ENCODE measurements around the gene NAMPT. TPM values are rescaled to one million over a fixed set of nuclear protein-coding genes. Genes with fewer than 3 reads are reported as not detected.

The NAMPT gene
- polyA plus RNA-seq, 2 of the 4 experiments (the other 2 are of a cell fraction), result 213 to 274 TPM

DNA sequence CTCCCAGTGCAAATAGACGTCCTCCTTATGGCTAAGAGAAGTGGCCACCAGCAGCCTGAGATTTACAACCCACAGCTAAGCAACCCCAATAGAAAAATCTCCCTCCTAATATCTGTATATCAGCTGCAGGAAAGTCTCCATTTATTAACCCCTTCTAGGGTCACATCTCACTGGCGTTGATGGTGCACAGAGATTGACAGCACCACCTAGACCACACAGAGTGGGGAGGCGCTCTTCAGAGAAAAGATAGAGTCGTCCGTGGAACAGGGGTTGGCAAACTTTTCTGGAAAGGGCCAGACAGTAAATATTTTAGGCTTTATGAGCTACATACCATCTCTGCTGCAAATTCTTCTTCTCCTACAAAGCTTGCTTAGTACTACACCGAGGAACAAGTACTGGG is 60.0 kb downstream of the NAMPT start:
- ATAC-seq (no peak), DNase-seq (ENCODE audit: low read depth in 1 of 2, low spot score in 1 of 2) (no peak), FAIRE-seq (no peak)
- WGBS (ENCODE audit: missing lambda C conversion rate), result 69% methylated on average over 6 of the region's 6 CpGs
- no peak overlapping the region for H3K27ac ChIP-seq
- H3K9me3 ChIP-seq, result no peaks in the 10 kb centered on the region
- no peak overlapping the region for H3K4me3 ChIP-seq
- ChIA-PET CTCF (interaction anchor here (1.2 to 1.8 kb wide), 2 partner anchors 8 to 48 kb away, joined by 4 to 6 read pairs; no protein-coding TSS in a partner anchor), POLR2A (no interaction called here)
- no peaks in the 10 kb centered on the region for H3K4me1 ChIP-seq
- TF ChIP-seq, protein P1, sequence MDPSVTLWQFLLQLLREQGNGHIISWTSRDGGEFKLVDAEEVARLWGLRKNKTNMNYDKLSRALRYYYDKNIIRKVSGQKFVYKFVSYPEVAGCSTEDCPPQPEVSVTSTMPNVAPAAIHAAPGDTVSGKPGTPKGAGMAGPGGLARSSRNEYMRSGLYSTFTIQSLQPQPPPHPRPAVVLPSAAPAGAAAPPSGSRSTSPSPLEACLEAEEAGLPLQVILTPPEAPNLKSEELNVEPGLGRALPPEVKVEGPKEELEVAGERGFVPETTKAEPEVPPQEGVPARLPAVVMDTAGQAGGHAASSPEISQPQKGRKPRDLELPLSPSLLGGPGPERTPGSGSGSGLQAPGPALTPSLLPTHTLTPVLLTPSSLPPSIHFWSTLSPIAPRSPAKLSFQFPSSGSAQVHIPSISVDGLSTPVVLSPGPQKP (IDR thresholded peaks at IDR 0.05; ENCODE audit: low read depth, low read length), result no peak
- TF ChIP-seq ZNF302 (CRISPR knock-in tag; IDR thresholded peaks at IDR 0.05), result no peak
- no peak for TF ChIP-seq ZFP36 (IDR thresholded peaks at IDR 0.05; ENCODE audit: borderline replicate concordance, partially characterized antibody)
- H3K4me2 ChIP-seq, result no peak overlapping the region

DNA sequence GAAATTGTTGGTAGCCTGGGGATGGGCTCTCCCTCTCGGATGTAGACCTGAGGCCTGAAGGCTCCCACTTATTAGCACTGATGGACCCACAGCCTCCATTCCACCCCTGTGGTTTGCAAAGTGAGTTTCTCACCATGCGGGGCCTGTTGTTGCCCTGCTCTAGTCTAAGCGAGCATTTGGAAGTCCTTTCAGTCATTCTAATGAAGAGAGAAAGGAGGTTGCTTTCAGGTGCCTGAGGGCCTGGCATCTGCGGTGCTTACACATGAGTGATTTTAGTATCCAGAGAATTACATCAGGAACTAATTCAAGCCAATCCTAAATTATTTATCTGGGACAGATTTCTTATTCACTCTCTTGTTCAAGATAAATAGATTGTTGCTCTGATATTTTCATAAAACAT is 61.6 kb downstream of the NAMPT start:
- no peak overlapping the region for H3K4me3 ChIP-seq
- H3K4me1 ChIP-seq, result no peaks in the 10 kb centered on the region
- TF ChIP-seq SMC3 (IDR thresholded peaks at IDR 0.05) (no peak), HOXB13 (CRISPR knock-in tag; IDR thresholded peaks at IDR 0.05; ENCODE audit: low read depth) (no peak)
- POLR2A ChIA-PET, result no interaction called here
- H3K27ac ChIP-seq, result no peak overlapping the region; a peak in 1 of 6 replicates
- FAIRE-seq (no peak), ATAC-seq (no peak), DNase-seq (ENCODE audit: low read depth in 1 of 2, low spot score in 1 of 2) (no peak)
- CTCF ChIA-PET, result interaction anchor here (1.6 kb wide), 1 partner anchor 14 kb away, joined by 3 read pairs; no protein-coding TSS in a partner anchor
- 90% methylated on average over 4 of the region's 4 CpGs for WGBS (ENCODE audit: missing lambda C conversion rate)
- no peaks in the 10 kb centered on the region for H3K9me3 ChIP-seq
- H3K4me2 ChIP-seq, result no peak overlapping the region

DNA sequence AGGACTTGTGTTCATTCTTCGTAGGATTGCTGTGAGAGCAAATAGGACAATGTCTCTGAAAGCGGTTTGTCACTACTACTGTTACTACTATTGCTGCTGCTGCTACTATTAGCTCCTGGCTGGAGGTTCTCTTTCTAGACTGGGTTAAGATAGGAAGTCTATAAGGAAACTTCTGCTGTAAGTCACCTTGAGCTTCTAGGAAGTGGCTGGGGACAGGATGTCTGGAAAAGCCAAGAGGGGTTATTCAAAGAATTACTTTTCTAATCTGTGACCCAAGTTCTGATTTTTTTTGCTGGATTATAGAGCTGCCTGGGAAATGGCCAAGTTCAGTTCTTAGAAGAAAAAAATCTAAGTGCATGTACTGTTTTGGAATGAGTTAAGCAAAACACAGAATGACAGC is 62.2 kb downstream of the NAMPT start:
- FAIRE-seq, result no peak

More for the DNA sequence above, 62.2 kb downstream of the NAMPT start:
- H3K4me2 ChIP-seq, result no peak overlapping the region
- TF ChIP-seq HEYL (CRISPR knock-in tag; IDR thresholded peaks at IDR 0.05), result no peak
- TF ChIP-seq, protein P2, sequence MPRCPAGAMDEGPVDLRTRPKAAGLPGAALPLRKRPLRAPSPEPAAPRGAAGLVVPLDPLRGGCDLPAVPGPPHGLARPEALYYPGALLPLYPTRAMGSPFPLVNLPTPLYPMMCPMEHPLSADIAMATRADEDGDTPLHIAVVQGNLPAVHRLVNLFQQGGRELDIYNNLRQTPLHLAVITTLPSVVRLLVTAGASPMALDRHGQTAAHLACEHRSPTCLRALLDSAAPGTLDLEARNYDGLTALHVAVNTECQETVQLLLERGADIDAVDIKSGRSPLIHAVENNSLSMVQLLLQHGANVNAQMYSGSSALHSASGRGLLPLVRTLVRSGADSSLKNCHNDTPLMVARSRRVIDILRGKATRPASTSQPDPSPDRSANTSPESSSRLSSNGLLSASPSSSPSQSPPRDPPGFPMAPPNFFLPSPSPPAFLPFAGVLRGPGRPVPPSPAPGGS (IDR thresholded peaks at IDR 0.05), result no peak
- no peak for TF ChIP-seq TP53 (CRISPR knock-in tag; IDR thresholded peaks at IDR 0.05)
- TF ChIP-seq SREBF2 (IDR thresholded peaks at IDR 0.05), result no peak
- no peak for TF ChIP-seq HDAC2 (IDR thresholded peaks at IDR 0.05)
- no peak for TF ChIP-seq MYC (IDR thresholded peaks at IDR 0.05; ENCODE audit: borderline replicate concordance, low read length)
- TF ChIP-seq, protein P3, sequence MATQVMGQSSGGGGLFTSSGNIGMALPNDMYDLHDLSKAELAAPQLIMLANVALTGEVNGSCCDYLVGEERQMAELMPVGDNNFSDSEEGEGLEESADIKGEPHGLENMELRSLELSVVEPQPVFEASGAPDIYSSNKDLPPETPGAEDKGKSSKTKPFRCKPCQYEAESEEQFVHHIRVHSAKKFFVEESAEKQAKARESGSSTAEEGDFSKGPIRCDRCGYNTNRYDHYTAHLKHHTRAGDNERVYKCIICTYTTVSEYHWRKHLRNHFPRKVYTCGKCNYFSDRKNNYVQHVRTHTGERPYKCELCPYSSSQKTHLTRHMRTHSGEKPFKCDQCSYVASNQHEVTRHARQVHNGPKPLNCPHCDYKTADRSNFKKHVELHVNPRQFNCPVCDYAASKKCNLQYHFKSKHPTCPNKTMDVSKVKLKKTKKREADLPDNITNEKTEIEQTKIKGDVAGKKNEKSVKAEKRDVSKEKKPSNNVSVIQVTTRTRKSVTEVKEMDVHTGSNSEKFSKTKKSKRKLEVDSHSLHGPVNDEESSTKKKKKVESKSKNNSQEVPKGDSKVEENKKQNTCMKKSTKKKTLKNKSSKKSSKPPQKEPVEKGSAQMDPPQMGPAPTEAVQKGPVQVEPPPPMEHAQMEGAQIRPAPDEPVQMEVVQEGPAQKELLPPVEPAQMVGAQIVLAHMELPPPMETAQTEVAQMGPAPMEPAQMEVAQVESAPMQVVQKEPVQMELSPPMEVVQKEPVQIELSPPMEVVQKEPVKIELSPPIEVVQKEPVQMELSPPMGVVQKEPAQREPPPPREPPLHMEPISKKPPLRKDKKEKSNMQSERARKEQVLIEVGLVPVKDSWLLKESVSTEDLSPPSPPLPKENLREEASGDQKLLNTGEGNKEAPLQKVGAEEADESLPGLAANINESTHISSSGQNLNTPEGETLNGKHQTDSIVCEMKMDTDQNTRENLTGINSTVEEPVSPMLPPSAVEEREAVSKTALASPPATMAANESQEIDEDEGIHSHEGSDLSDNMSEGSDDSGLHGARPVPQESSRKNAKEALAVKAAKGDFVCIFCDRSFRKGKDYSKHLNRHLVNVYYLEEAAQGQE (IDR thresholded peaks at IDR 0.05), result no peak
- TF ChIP-seq, protein P1 (IDR thresholded peaks at IDR 0.05; ENCODE audit: low read depth, low read length), result no peak
- TF ChIP-seq, protein P4, sequence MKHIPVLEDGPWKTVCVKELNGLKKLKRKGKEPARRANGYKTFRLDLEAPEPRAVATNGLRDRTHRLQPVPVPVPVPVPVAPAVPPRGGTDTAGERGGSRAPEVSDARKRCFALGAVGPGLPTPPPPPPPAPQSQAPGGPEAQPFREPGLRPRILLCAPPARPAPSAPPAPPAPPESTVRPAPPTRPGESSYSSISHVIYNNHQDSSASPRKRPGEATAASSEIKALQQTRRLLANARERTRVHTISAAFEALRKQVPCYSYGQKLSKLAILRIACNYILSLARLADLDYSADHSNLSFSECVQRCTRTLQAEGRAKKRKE (CRISPR knock-in tag; IDR thresholded peaks at IDR 0.05; ENCODE audit: low read depth), result no peak
- TF ChIP-seq, protein P5, sequence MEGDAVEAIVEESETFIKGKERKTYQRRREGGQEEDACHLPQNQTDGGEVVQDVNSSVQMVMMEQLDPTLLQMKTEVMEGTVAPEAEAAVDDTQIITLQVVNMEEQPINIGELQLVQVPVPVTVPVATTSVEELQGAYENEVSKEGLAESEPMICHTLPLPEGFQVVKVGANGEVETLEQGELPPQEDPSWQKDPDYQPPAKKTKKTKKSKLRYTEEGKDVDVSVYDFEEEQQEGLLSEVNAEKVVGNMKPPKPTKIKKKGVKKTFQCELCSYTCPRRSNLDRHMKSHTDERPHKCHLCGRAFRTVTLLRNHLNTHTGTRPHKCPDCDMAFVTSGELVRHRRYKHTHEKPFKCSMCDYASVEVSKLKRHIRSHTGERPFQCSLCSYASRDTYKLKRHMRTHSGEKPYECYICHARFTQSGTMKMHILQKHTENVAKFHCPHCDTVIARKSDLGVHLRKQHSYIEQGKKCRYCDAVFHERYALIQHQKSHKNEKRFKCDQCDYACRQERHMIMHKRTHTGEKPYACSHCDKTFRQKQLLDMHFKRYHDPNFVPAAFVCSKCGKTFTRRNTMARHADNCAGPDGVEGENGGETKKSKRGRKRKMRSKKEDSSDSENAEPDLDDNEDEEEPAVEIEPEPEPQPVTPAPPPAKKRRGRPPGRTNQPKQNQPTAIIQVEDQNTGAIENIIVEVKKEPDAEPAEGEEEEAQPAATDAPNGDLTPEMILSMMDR (IDR thresholded peaks at IDR 0.05), result no peak
- TF ChIP-seq, protein P6, sequence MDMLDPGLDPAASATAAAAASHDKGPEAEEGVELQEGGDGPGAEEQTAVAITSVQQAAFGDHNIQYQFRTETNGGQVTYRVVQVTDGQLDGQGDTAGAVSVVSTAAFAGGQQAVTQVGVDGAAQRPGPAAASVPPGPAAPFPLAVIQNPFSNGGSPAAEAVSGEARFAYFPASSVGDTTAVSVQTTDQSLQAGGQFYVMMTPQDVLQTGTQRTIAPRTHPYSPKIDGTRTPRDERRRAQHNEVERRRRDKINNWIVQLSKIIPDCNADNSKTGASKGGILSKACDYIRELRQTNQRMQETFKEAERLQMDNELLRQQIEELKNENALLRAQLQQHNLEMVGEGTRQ (IDR thresholded peaks at IDR 0.05), result no peak
- TF ChIP-seq TFCP2L1 (CRISPR knock-in tag; IDR thresholded peaks at IDR 0.05), result no peak
- TF ChIP-seq HOXB5 (CRISPR knock-in tag; IDR thresholded peaks at IDR 0.05), result no peak
- TF ChIP-seq RFX5 (IDR thresholded peaks at IDR 0.05), result no peak
- no peak overlapping the region; a peak in 1 of 6 replicates for H3K27ac ChIP-seq
- DNase-seq (ENCODE audit: low read depth in 1 of 2, low spot score in 1 of 2), result no peak
- H3K4me3 ChIP-seq, result no peak overlapping the region
- POLR2A ChIA-PET, result no interaction called here
- WGBS (ENCODE audit: missing lambda C conversion rate), result 88% methylated on average over 2 of the region's 2 CpGs
- peaks cover 4% of the 10 kb centered on the region for H3K4me1 ChIP-seq
- H3K9me3 ChIP-seq, result no peaks in the 10 kb centered on the region
- CTCF ChIA-PET, result interaction anchor here (1.2 to 1.6 kb wide), 2 partner anchors 15 to 240 kb away, joined by 3 read pairs; no protein-coding TSS in a partner anchor
- no peak for ATAC-seq

Measured in A549 (cell line).